ENCODE data around the gene SH3RF3.

SH3RF3 gene

GRCh38 chr2:109405873-109406272 lies 276.9 kb downstream of the SH3RF3 start:
- ATAC-seq = no peak
- TF ChIP-seq CREB5 (CRISPR knock-in tag; IDR thresholded peaks at IDR 0.05; ENCODE audit: low read depth) (no peak), PPARA (CRISPR knock-in tag; IDR thresholded peaks at IDR 0.05; ENCODE audit: borderline replicate concordance) (no peak), TSHZ2 (CRISPR knock-in tag; IDR thresholded peaks at IDR 0.05) (no peak), SNAI2 (CRISPR knock-in tag; IDR thresholded peaks at IDR 0.05) (no peak), ZNF565 (CRISPR knock-in tag; conservative IDR thresholded peaks at IDR 0.05; ENCODE audit: low read depth) (no peak)

- TF ChIP-seq ZC3H10 (CRISPR knock-in tag; IDR thresholded peaks at IDR 0.05) = no peak
- TF ChIP-seq ZFP3 (CRISPR knock-in tag; IDR thresholded peaks at IDR 0.05) = no peak
- no peak for TF ChIP-seq SNAI2 (CRISPR knock-in tag; IDR thresholded peaks at IDR 0.05)
- TF ChIP-seq BACH2 (CRISPR knock-in tag; IDR thresholded peaks at IDR 0.05; ENCODE audit: borderline replicate concordance) = no peak
- no peak for TF ChIP-seq PPARA (CRISPR knock-in tag; IDR thresholded peaks at IDR 0.05; ENCODE audit: borderline replicate concordance)
- TF ChIP-seq CSRNP3 (CRISPR knock-in tag; IDR thresholded peaks at IDR 0.05) = no peak
- no peak for TF ChIP-seq ZNF565 (CRISPR knock-in tag; conservative IDR thresholded peaks at IDR 0.05; ENCODE audit: low read depth)
- no peak for TF ChIP-seq PATZ1 (CRISPR knock-in tag; IDR thresholded peaks at IDR 0.05; ENCODE audit: borderline replicate concordance)
- no peak for TF ChIP-seq CSDC2 (CRISPR knock-in tag; IDR thresholded peaks at IDR 0.05)
- TF ChIP-seq TCF4 (CRISPR knock-in tag; IDR thresholded peaks at IDR 0.05; ENCODE audit: borderline replicate concordance) = no peak
- TF ChIP-seq RARB (CRISPR knock-in tag; IDR thresholded peaks at IDR 0.05) = no peak
- ATAC-seq = no peak
Measured at GRCh38 chr2:109406301-109406700, 277.3 kb downstream of the SH3RF3 start.

- TF ChIP-seq GLIS3 (CRISPR knock-in tag; IDR thresholded peaks at IDR 0.05) (no peak), CSRNP3 (CRISPR knock-in tag; IDR thresholded peaks at IDR 0.05) (no peak), ISL1 (CRISPR knock-in tag; IDR thresholded peaks at IDR 0.05) (no peak), ZFP3 (CRISPR knock-in tag; IDR thresholded peaks at IDR 0.05) (no peak), ZC3H10 (CRISPR knock-in tag; IDR thresholded peaks at IDR 0.05) (no peak), SNAI2 (CRISPR knock-in tag; IDR thresholded peaks at IDR 0.05) (no peak), TCF4 (CRISPR knock-in tag; IDR thresholded peaks at IDR 0.05; ENCODE audit: borderline replicate concordance) (no peak), BACH2 (CRISPR knock-in tag; IDR thresholded peaks at IDR 0.05; ENCODE audit: borderline replicate concordance) (no peak), ZNF8 (CRISPR knock-in tag; IDR thresholded peaks at IDR 0.05) (no peak), ARNTL (CRISPR knock-in tag; IDR thresholded peaks at IDR 0.05; ENCODE audit: borderline replicate concordance, low read depth) (no peak), ZFP30 (CRISPR knock-in tag; IDR thresholded peaks at IDR 0.05) (no peak), ZNF565 (CRISPR knock-in tag; conservative IDR thresholded peaks at IDR 0.05; ENCODE audit: low read depth) (no peak), CSDC2 (CRISPR knock-in tag; IDR thresholded peaks at IDR 0.05) (no peak), PPARA (CRISPR knock-in tag; IDR thresholded peaks at IDR 0.05; ENCODE audit: borderline replicate concordance) (no peak)
- no peak for ATAC-seq
Measured at GRCh38 chr2:109407276-109408042, 278.5 kb downstream of the SH3RF3 start.

Data from SK-N-SH treated with all-trans-retinoic acid at 6 μM for 48 hours (cell line).